Activated T-cell treated with anti-CD3 and anti-CD28 coated beads for 1 hour (primary cell): ENCODE results near the gene TRNP1.
"Not testable (repeated sequence)": the region's sequence is repeated elsewhere in the genome, so short reads cannot be mapped to it uniquely, and the experiment has no call there.

Experiments
- DNase-seq: peaks from one replicate; pipeline ENCODE4 v3.0.0-alpha.2; 2020; ENCODE audit warnings: low read depth

TRNP1 gene

DNA sequence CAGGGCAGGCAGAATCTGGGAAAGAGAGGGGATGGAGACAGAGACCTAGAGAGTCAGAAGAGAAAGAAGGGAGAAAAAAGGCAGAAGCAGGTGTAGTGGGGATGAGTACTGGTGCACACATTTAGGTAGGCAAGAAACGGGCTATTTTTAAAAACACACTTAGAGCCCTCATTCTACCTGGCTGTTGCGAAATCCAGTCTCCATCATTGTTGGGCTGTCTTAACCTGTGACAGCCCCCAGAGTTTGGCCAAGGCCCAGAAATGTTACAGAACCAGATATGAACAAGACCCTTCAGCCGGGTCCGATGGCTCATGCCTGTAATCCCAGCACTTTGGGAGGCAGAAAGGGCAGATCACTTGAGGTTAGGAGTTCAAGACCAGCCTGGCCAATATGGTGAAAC is 20.7 kb upstream of the TRNP1 start:
- no peak for DNase-seq

DNA sequence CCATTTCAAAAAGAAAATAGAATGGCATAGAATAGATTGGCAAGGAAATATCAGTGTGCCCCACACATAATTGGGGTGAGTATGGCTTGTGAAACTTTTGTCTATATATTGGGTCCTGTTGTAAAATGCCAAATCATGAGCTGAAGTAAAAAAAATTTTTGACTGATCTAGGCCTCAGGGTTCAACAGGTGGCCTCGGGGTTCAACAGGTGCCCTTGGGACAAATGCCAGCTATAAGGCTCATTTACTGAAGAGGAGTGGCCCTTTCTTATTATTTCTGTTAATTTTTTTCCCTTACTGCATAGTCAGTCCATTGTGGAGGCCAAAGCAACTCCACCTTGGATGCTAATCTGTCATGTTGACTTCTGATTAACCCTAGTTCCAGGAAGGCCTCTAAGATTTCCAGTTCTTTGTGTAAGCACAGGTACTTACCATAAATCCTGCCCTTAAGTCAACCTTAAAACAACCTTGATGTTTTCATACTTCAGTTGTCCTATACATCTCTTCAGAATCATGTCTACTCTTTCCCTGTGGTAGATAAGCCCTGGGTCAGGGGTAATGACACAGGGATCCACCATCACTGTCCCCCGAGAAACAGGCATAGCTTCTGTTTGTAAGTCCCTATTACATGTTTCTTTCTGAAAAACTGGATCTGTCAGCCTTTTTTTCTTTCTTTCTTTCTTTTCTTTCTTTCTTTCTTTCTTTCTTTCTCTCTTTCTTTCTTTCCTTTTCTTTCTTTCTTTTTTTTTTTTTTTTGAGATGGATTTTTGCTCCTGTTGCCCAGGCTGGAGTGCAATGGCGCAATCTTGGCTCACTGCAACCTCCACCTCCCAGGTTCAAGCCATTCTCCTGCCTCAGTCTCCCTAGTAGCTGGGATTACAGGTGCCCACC is 16.6 kb upstream of the TRNP1 start:
- no peak for DNase-seq

DNA sequence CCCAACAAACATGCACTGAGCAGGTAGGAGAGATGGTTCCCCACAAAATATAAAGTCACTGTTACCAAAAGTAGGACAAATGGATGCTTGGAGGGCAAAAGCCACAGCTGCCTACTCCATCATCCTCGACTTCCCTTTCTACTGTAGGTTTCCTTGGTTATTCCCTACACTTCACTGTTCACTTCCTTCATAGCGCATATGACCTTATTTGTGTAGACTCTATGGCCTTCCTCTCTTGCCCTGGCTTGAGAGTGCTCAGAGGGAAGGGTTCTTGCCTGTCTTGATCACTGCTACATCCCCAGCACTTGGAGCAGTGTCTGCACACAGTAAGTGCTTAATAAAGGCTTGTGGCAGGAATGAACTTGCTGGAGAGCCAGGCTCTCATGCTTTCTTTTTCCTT is 14.6 kb upstream of the TRNP1 start:
- DNase-seq, result no peak

DNA sequence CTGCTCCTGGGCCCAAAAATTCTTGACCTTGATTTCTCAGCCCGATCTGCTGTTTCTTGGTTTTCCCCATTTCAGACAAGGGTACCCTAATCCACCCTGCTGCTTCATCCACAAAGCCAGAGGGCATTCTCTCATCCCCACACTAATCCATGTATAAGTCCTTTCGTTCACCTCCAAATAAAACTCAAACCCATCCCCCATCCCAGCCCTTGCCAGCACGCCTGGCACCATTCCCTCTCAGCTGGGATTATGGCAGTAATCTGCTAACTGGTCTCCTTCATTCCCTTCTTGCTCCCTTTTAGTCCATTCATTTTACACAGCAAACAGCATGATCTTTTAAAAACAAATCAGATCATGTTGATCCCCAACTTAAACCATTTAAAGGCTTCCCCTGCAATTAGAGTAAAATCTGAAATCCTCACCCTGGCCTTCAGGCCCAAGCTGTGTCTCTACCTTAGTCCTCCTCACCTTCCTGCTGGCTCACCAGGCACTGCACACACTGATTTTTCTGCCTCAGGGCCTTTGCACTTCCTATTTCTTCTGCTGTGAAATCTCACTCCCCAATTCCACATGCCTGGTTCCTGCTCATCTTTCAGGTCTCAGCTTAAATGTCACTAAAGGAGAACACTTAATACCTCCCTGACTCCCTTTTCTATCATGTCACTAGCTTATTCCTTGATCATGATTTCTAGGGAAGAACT is 12.2 kb upstream of the TRNP1 start:
- DNase-seq, result no peak

DNA sequence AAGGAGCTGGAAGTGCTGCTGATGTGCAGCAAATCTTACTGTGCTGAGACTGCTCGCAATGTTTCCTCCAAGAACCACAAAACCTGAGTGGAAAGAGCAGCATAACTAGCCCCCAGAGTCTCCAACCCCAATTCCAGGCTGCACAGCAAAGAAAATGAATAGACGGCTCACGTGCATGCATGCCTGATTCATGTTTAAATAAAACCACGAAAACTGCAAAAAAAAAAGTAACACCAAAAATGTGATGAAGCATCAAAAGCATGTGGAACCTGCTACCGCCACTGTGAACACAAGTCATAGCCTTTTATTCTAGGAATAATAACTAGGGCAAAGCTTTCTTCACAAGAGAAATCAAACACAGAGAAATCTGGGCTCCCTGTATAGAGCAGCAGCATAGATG is 9.6 kb upstream of the TRNP1 start:
- DNase-seq, result no peak

DNA sequence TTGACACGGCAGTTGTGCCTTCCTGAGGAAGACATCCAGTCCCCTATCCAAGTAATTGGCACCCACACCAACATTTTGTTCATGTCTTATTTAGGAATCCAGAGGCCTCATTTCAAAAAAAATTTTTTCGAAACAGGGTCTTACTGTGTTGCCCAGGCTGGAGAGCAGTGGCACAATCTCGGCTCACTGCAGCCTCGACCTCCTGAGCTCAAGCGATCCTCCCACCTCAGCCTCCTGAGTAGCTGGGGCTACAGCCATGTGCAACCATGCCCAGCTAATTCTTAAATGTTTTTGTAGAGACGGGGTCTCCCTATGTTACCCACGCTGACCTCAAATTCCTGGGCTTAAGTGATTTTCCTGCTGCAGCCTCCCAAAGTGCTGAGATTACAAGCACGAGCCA is 9.2 kb upstream of the TRNP1 start:
- DNase-seq, result no peak

DNA sequence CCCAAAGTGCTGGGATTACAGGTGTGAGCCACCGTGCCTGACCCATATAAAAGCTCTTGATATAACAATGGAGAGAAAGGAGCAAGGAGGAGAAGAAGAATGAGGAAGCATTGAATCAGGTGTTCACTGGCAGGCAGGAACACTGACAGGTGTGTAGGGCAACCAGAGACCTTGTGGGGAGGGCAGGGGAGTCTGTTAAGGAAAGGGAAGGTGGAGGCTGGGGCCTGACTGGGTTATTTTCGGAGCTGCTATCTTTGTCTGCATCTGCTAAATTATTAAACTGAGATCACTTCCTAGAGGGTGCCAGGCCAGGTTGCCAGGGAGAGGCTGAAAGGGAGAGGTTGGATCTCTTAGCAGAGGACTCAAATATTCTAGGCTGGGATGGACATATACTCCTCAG is 6.8 kb upstream of the TRNP1 start:
- DNase-seq, result no peak

DNA sequence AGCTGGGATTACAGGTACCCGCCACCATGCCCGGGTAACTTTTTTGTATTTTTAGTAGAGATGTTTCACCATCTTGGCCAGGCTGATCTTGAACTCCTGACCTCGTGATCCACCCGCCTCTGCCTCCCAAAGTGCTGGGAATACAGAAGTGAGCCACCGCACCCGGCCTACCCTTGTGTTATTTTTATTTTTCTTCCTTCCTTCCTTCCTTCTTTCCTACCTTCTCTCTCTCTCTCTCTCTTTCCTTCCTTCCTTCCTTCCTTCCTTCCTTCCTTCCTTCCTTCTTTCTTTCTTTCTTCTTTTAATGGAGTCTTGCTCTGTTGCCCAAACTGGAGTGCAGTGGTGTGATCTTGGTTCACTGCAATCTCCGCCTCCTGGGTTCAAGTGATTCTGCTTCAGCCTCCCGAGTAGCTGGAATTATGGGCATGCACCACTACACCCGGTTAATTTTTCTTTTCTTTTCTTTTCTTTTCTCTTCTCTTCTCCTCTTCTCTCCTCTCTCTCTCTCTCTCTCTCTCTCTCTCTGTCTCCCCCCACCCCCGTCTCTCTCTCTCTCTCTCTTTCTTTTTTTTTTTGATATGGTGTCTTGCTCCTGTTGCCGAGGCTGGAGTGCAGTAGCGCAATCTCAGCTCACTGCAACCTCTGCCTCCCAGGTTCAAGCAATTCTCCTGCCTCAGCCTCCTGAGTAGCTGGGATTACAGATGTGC is 3.9 kb upstream of the TRNP1 start:
- not testable (repeated sequence) for DNase-seq

DNA sequence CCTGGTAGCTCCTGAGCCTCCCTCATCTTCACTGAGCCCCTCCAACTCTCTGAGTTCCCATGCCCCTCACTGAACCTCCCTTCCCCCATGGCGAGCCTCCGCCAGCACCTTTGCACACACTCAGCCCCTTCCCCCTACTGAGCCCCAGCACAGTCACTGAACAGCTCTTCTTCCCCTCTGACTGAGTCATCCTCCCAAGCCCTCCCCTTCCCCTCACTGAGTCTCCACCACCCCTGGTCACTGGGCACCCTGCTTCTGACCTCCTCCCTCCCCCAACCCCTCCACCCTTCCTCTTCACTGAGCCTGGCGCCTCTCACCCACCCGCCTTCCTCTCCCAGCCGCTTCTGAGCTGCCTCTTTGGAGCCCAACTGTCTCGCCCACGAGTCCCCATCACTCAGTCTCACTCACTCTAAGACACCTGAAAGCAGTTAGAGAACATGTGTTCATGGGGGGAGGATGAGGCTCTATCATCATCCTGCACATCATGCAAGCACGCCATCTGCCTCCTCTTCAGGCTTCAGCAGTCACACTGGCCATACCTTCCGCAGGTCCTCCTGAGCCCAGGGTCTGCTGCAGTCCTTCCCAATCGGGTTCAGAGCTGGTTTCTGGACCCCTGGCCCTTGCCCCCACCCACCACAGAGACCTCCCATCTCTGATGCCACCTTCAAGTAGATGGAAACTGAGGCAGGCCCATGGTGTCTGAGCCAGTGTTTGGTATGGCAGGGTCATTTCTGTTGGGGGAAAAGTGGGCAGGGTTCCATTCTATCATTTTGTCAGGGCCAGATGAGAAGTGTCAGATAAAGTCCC is 2.0 kb upstream of the TRNP1 start:
- DNase-seq, result no peak

DNA sequence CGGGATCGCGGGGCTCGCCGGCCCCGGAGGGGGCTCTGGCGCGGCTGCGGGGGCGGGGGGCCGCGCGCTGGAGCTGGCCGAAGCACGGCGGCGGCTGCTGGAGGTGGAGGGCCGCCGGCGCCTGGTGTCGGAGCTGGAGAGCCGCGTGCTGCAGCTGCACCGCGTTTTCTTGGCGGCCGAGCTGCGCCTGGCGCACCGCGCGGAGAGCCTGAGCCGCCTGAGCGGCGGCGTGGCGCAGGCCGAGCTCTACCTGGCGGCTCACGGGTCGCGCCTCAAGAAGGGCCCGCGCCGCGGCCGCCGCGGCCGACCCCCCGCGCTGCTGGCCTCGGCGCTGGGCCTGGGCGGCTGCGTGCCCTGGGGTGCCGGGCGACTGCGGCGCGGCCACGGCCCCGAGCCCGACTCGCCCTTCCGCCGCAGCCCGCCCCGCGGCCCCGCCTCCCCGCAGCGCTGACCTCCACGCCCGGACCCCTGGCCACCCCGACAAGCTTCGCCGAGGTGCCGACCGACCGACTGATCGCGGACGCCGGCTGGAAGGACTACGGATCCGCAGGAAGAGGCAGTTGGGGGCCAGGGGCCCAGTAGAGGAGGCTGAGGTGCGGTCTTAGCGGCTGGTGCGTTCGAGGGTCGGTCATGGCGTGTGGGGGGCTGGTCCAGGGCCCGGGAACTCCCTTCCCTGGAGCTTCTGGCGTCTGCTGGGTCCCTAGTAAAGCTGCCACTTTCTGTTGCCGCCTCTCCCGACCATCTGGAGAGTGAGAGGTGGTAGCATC is 711 bp downstream of the TRNP1 start:
- peak; percentile 12 for DNase-seq

DNA sequence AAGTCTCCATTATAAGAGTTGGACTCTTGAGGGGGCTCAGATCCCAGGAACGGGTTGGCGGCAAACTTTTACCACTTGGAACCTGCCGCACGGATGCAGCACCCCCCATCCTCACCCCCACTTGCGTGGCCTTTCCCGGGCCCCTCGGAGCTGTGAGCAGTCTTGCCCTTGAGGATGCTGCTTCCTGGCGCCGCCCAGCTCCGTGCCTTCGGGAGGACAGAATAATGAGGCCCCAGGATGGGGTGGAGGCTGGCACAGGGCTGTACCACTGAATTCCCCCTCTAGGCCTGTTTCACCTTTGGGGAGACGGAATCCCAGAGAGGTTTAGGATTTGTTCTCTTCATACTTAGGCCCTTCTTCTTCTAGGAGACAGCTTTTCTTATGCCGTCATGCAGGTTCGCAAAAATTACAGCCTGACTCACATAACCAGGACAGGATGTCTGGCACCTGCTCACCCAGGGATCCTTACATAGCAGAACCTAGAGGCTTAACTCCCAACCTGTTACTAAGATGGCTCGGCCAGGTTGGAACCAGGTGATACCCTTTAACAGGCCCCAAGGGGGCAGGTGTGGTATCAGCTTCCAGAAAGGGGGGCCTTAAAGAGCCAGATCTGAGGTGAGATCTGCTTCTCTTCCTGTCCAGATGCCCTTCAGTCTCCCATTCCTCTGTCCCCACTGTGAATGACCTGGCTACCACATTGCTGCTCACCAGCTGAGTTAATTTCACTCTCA is 1.5 kb downstream of the TRNP1 start:
- DNase-seq, result no peak

DNA sequence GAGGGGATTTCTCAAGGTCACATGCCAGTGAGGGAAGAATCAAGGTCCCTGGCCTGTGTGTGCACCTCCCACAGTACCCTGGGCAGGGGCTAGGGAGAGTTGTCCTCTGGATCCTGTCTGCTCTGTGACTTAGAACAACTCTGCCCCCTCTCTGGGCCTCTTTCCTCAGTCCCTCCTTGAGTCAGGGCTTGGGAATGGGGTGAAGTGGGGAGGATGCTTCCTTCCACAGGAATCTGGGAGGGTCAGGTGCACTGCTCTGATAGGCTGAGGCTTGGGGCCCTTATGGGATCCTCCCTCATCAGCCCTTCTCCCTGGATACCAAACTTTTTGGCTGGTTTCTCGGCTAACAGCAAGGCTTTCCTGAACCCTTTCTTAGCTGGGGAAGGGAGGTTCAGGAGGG is 2.5 kb downstream of the TRNP1 start:
- no peak for DNase-seq

DNA sequence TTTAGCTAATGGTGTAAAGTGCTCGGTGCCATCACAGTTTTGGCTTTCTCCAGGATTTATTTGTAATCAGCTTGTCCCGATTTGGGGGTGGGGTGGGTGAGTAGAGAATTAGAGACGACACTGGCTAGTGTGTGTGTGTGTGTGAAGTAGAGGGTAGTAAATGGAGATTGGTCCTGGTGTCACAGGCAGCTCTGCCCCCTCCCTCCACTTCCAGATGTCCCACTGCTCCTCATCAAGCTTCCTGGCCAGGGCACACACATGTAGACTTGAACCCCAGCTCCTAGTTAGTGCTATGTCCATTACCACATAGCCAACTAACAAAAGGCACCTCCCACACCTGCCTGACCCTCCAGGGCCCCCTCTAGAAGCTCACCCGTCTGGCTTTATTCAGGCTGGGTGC is 3.2 kb downstream of the TRNP1 start:
- DNase-seq, result no peak

DNA sequence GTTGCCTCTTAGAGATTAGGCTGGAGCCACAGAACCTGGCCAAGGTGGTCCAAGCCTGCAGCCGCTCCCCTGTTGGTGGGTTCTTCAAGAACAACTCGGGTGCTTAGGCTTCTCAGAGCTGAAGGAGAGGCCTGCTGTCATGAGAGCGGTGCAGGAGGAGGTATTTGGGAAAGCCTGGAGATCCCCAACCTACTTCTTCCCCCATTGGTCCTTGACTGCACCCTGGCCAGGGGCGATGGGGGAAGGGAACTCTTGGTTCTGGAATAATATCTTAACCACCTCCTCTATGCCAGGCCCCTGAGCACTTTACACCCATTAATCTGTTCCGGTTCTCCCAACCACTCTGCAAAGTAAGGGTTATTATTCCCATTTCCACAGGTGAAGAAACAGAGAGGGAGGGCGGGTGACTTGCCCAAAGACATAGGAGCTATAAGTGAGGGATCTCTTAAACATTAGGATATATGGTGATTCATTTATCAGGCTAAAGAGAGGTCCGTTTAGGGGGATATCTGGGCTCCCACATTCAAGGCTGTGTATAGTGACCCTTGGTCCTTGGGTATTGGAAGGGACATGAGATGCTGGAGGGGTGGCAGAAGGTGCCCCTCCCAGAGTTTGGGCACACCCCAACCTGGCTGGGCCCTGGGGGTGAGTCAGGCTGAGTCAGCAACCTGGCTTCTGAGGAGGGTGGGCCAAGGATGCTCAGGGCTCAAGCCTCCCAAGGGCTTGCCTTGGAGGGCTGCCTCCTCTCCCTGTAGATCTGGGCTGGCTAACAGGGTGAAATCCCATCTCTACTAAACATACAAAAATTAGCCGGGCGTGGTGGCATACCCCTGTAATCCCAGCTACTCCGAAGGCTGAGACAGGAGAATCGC is 5.2 kb downstream of the TRNP1 start:
- DNase-seq, result no peak

DNA sequence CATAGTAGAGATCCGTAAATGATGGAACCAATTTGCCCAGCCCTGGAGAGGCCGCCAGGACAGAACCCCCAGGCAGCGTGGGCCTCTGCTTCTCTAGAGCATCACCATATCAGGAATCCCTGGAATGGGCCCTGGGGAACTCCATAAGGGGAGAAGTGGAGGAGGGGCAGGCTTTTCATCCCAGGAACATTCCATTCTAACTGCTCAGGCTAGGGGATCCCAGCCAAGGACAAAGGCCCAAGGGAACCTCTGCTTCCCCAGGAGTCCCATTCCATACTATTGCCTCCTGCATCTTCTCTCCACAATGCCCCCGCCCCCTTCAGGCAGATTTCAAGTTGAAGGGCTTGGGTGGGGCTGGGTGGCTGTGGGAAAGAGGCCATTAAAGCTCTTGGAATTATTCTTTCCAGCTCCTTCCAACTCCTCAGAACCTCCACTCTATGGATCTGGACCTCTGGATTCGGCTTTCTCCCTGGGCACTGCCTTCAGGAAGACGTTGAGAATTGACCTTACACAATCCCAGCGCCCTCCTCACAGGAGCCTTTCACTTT is 6.0 kb downstream of the TRNP1 start:
- no peak for DNase-seq

DNA sequence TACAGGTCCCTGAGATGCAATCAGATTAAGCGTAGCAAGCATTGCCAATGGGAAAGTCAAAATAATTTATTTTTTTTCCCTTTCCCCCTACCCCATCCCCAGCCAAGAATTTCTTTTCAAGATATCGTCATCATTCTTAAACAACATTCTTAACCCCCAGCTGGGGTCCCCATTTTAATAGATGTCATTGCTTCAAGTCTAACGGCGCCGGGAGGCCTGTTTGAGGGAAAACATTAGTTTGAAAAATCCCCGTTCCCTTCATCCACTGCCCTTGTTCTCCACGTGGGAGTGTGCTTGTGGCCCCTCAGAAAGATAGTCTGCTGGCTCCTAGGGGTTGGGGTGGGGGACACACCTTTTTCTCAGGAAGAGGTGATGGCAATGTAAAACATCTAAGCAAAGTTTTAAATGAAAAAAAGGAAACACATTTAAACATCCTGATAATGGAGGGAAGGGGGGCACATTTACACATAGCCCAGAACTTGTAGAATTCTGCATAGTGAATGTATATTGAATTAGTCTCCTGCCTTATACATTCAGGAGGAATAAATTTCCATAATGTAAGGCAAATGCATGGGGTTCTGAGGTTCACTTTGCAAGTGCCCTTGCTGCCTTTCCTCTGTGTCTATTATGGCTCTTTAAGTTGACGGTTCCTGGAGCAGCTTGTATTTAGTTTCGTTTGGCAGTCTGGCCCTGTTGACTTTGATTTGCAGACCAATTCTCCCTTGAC is 6.8 kb downstream of the TRNP1 start:
- DNase-seq, result no peak

DNA sequence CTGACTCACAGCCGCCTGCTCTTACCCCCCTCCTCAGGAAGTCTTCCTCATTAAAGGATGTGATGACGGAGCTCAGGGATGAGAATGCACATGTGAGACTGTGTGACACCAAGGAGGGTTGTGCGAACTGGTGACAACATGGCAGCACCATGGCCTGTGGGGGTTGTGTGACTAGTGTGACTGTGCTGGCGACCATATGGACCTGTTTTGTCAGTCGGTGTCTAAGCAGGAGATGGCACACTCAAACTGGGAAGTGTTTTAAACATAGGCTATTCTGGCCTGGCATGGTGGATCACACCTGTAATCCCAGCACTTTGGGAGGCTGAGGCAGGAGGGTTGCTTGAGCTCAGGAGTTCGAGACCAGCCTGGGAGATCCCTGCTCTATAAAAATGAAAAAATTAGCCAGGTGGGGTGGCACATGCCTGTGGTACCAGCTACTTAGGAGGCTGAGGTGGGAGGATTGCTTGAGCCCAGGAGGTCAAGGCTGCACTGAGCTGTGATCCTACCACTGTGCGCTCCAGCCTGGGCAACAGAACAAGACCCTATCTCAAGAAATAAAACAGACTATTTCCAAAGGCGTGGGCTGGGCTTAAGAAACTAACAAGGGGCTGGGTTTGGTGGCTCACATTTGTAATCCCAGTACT is 7.4 kb downstream of the TRNP1 start:
- DNase-seq, result no peak
